ENCODE results near the gene LDB2.

The LDB2 gene

DNA sequence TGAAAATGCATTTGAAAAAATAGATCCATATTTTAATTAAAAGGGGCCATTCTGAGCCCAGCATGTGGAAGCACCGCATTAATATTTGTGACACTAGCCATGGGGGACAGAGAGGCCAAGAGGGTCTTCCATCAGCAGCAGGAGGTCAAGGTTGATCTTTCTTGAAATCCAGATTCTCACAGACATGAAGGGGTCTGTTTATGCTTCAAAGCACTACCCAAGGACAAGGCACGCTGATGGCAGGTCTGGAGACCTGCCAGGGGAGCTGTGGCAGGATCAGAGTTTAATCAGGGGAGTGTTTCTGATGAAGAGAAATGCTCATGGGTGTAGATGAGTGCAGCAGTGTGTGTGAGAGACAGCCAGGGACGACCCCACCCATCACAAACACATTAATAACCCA lies 243.3 kb downstream of the LDB2 start:
- TF ChIP-seq, protein P1, sequence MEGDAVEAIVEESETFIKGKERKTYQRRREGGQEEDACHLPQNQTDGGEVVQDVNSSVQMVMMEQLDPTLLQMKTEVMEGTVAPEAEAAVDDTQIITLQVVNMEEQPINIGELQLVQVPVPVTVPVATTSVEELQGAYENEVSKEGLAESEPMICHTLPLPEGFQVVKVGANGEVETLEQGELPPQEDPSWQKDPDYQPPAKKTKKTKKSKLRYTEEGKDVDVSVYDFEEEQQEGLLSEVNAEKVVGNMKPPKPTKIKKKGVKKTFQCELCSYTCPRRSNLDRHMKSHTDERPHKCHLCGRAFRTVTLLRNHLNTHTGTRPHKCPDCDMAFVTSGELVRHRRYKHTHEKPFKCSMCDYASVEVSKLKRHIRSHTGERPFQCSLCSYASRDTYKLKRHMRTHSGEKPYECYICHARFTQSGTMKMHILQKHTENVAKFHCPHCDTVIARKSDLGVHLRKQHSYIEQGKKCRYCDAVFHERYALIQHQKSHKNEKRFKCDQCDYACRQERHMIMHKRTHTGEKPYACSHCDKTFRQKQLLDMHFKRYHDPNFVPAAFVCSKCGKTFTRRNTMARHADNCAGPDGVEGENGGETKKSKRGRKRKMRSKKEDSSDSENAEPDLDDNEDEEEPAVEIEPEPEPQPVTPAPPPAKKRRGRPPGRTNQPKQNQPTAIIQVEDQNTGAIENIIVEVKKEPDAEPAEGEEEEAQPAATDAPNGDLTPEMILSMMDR (IDR thresholded peaks at IDR 0.05; ENCODE audit: control insufficient read depth, extremely low read depth, insufficient read depth): no peak
- no peak for DNase-seq (ENCODE audit: low read depth)
- no peak overlapping the region for H3K4me3 ChIP-seq (ENCODE audit: low read depth, low read length)

DNA sequence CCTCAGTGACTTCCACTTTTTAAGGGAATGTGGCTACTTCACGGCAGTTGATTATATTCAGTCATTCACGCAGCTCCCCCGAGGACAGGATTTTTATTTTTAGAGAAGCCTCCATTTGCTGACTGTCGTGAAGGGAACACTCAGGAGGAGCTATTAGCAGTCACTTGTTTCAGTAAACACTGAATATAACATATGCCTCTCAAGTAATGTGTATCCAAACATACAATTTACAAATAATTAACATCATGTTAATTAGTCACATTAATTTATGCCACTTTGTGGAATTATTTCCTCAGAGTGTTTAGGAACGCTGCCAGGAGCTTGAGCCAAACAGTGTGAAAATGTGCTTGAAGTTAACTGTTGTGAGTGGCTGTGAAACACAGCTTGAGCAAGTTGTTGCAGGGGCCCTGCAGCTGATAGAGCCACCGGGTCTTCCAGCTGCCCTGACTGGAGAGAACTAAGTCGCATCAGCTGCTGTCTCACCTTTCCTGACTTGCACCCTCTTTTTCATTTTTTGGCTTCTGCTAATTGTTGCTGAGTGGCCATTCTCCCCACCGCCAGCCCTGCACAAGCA lies 245.6 kb downstream of the LDB2 start:
- no peak overlapping the region for H3K4me3 ChIP-seq (ENCODE audit: low read depth, low read length)
- TF ChIP-seq, protein P1 (IDR thresholded peaks at IDR 0.05; ENCODE audit: control insufficient read depth, extremely low read depth, insufficient read depth): no peak
- DNase-seq (ENCODE audit: low read depth): no peak

DNA sequence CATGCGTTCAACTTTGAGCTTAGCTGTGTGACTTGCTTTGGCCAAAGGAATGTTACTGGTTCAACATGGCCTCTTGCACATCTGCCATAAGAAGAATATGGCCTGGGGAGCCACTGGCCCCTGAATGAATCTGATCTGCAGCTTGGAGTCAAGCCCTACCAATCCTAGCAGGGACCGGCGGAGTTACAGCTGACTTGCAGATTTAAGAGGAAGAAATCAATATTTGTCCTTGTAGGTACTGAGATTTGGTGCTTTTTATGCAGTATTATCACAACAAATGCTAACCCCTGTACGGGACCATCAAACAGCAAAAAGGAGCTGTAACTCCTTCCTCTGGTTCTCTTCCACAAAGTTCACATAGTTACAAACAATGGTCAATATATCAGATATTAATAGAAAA lies 252.0 kb downstream of the LDB2 start:
- TF ChIP-seq, protein P1 (IDR thresholded peaks at IDR 0.05; ENCODE audit: control insufficient read depth, extremely low read depth, insufficient read depth): no peak
- peak; percentile 7 for DNase-seq (ENCODE audit: low read depth)
- no peak overlapping the region for H3K4me3 ChIP-seq (ENCODE audit: low read depth, low read length)

DNA sequence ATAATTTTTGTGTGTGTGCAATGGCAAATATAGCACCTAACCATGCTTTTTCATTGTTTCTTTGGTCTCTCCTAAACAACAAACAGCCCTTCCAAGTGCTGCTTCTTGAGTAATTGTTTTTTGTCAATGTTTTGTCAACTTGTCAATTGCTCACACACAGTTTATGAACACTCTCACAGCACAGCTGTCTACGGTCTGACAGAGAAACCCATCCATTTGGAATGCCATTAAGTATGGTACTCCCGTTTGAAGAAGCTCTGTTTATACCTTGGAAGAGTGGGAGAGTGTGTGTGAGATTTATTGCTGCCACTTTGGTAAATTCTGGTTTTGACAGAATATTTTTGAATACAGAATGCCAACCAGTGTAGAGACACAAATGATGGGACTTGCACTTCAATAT lies 254.6 kb downstream of the LDB2 start:
- DNase-seq (ENCODE audit: low read depth): no peak
- TF ChIP-seq, protein P1 (IDR thresholded peaks at IDR 0.05; ENCODE audit: control insufficient read depth, extremely low read depth, insufficient read depth): no peak
- H3K4me3 ChIP-seq (ENCODE audit: low read depth, low read length): no peak overlapping the region

DNA sequence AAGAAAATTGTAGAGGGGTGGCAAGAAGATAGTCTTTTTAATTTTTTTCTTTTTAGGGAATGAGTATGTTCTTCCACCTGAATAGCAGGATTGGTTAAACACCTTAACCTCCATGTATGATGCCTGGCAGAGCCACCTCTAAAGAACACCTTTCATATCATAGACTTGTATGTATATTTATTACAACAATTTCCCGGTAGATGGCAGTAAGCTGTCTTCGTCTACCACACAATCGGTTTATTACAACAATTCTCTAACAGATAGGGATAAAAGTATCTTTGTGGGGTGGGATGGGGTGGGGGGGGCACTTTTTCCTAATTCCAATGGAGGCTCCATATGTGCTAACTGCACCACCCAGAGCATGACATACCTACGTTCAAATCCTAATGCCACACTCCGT lies 255.5 kb downstream of the LDB2 start:
- TF ChIP-seq, protein P1 (IDR thresholded peaks at IDR 0.05; ENCODE audit: control insufficient read depth, extremely low read depth, insufficient read depth): peak; percentile 50
- no peak overlapping the region for H3K4me3 ChIP-seq (ENCODE audit: low read depth, low read length)
- no peak for DNase-seq (ENCODE audit: low read depth)

DNA sequence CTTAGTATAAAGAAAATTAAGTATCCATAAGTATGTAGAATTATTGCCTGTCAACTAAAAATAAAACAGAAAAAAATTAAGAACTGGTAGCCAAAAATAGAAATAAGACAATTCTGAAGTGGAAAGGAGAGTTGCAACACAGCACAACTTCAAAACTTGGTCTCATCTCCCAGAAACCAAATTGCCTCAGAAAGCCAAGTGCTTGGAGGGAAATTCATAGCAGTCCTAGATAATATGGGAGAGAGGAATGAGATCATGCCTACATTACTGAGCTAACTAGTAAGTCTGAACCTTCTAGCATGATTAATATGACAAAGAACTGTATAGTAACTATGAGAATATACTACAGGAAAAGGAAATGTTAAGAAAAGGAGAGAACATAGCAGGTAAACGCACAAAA lies 256.5 kb downstream of the LDB2 start:
- TF ChIP-seq, protein P1 (IDR thresholded peaks at IDR 0.05; ENCODE audit: control insufficient read depth, extremely low read depth, insufficient read depth): no peak
- no peak for DNase-seq (ENCODE audit: low read depth)
- no peak overlapping the region for H3K4me3 ChIP-seq (ENCODE audit: low read depth, low read length)

DNA sequence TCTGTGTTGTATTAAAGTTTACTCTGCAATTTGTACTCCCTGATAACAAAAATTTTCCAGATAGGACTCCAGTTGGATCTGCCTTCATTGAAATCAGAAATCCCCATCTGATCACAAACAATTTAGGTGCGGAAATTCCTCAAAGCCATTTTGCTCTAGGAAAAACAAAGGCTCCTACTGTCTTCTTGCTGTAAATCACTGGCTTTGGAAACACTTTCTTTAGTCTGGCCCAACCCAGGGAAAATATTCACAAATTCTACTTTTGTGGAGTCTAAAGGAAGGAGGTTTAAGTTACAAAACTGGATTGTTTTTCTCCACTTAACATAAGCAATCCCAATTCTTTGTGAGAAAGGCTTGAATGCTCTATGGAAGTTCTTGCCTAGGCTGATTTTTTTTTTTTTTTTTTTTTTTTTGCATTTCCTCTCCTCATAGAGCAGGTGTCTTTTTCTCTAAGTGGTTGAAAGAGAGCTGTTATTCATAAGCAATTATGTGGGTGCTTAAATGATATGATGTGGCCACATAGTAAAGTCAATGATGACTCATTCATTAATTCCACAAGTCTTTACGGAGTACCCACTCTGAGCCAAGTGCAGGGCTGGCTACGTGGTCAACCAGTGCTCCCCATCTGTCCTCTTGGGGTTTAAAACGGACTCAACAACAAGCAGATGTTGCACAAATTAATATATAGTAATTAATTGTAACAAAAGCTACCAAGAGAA lies 261.4 kb downstream of the LDB2 start:
- no peak overlapping the region for H3K4me3 ChIP-seq (ENCODE audit: low read depth, low read length)
- DNase-seq (ENCODE audit: low read depth): no peak
- TF ChIP-seq, protein P1 (IDR thresholded peaks at IDR 0.05; ENCODE audit: control insufficient read depth, extremely low read depth, insufficient read depth): no peak

All from LNCaP clone FGC (cell line).